NCI-H510A (cell line): Measurements from ENCODE around the gene FA2H.
A peak's percentile ranks its signal among the peaks of the same experiment; 100 is the strongest.
"Not testable (repeated sequence)": the region's sequence is repeated elsewhere in the genome, so short reads cannot be mapped to it uniquely, and the experiment has no call there.

Experiments used
- DNase-seq: peaks from one replicate; lab custom pipeline; 2025; lab: John Stamatoyannopoulos, UW

Gene FA2H

DNA sequence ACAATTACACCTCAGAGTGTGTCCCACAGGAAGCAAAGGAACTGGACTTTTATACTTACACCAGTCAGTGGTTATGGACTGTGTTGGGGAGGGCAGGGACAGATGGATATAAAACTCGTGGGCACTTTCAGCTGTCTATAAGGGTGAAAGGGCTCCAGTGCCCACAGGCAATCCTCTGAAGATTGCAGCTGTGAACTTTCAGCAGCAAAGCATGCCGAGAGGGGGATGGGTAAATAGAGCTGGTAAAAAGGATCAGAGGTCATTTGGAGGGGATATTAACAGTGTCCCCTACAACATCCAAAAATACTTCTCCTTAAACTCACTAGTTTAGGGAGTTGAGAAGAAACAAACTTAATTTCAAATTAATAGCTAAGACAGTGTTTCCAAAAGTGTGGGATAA is 94.6 kb downstream of the FA2H start:
- no peak for DNase-seq

GRCh38 chr16:74677868-74678267 is 96.8 kb downstream of the FA2H start:
- no peak for DNase-seq

- DNase-seq = no peak
Observed at GRCh38 chr16:74673876-74674275, 100.7 kb downstream of the FA2H start.

GRCh38 chr16:74668877-74669276 is 105.7 kb downstream of the FA2H start:
- not testable (repeated sequence) for DNase-seq

GRCh38 chr16:74667255-74667700 is 107.3 kb downstream of the FA2H start:
- peak; percentile 9 for DNase-seq

- DNase-seq = peak; percentile 90
Observed at GRCh38 chr16:74666425-74667254, 108.0 kb downstream of the FA2H start, which contains the start of gene RFWD3. TSS of gene RFWD3 (minus strand) at chr16:74666877. CDS start at chr16:74661449, 5,428 bp downstream.

- no peak for DNase-seq
Observed at GRCh38 chr16:74666010-74666421, 108.6 kb downstream of the FA2H start.
